Liver (tissue), 9 donors: ENCODE data around the gene FZR1. TPM values are rescaled to one million over a fixed set of nuclear protein-coding genes. Genes with fewer than 3 reads are reported as not detected.

ENCODE experiments used
- DNase-seq: peaks from one replicate; pipeline ENCODE4 v3.0.0-alpha.2; 2017; ENCODE audit warnings: low spot score
- H3K27ac ChIP-seq, 2 donors: one replicate each; pipeline ENCODE4 v1.7.0; 2013; ENCODE audit warnings: inconsistent platforms in 2 of 2, low read length in 2 of 2, control low read depth in 1 of 2, low read depth in 1 of 2, mild to moderate bottlenecking in 1 of 2
- H3K27me3 ChIP-seq, 4 donors: one replicate each; pipeline versions ENCODE4 v1.6.1 to v1.7.0; 2013; ENCODE audit warnings: low read length in 3 of 4, inconsistent platforms in 1 of 4, mild to moderate bottlenecking in 1 of 4, moderate library complexity in 1 of 4; ENCODE audit not compliant: control insufficient read depth in 4 of 4, insufficient read depth in 4 of 4
- H3K36me3 ChIP-seq, 4 donors: one replicate each; pipeline versions ENCODE4 v1.6.1 to v1.7.0; 2013; ENCODE audit warnings: low read length in 3 of 4, mild to moderate bottlenecking in 3 of 4, low read depth in 1 of 4, moderate library complexity in 1 of 4; ENCODE audit not compliant: control insufficient read depth in 4 of 4, insufficient read depth in 3 of 4
- H3K4me1 ChIP-seq, 4 donors: one replicate each; pipeline versions ENCODE4 v1.6.1 to v1.7.0; 2013; ENCODE audit warnings: low read length in 3 of 4, mild to moderate bottlenecking in 3 of 4, moderate library complexity in 1 of 4; ENCODE audit not compliant: control insufficient read depth in 4 of 4, insufficient read depth in 4 of 4
- H3K4me3 ChIP-seq, 3 donors: one replicate each; pipeline versions ENCODE4 v1.6.1 to v1.7.0; 2013; ENCODE audit warnings: low read length in 3 of 3, control low read depth in 1 of 3, low read depth in 1 of 3, mild to moderate bottlenecking in 1 of 3
- H3K9ac ChIP-seq, 2 donors: one replicate each; pipeline ENCODE4 v1.7.0; 2013; ENCODE audit warnings: low read length in 2 of 2, mild to moderate bottlenecking in 2 of 2, moderate library complexity in 2 of 2, control low read depth in 1 of 2, low read depth in 1 of 2
- H3K9me3 ChIP-seq, 4 donors: one replicate each; pipeline versions ENCODE4 v1.6.1 to v1.7.0; 2013; ENCODE audit warnings: low read length in 3 of 4; ENCODE audit not compliant: control insufficient read depth in 4 of 4
- EGR1 ChIP-seq, 2 donors: IDR thresholded peaks; 2 replicates each; pipeline ENCODE4 v1.6.1; 2016 to 2018; ENCODE audit warnings: antibody characterized with exemption in 2 of 2, low read depth in 2 of 2
- GABPA ChIP-seq, 2 donors: IDR thresholded peaks in 1 of 2; conservative IDR thresholded peaks in 1 of 2; 2 replicates each; pipeline ENCODE4 v1.6.1; 2016; ENCODE audit warnings: antibody characterized with exemption in 2 of 2, mild to moderate bottlenecking in 1 of 2, moderate library complexity in 1 of 2
- HNF4A ChIP-seq, 2 donors: conservative IDR thresholded peaks; 2 replicates each; pipeline ENCODE4 v1.6.1; 2016; ENCODE audit warnings: antibody characterized with exemption in 2 of 2, mild to moderate bottlenecking in 2 of 2
- HNF4G ChIP-seq: IDR thresholded peaks from 2 replicates; pipeline ENCODE4 v1.6.1; 2016; ENCODE audit warnings: antibody characterized with exemption
- JUND ChIP-seq, 2 donors: IDR thresholded peaks; 2 replicates each; pipeline ENCODE4 v1.6.1; 2016; ENCODE audit warnings: antibody characterized with exemption in 2 of 2
- NR2F2 ChIP-seq: IDR thresholded peaks from 2 replicates; pipeline ENCODE4 v1.6.1; 2016; ENCODE audit warnings: antibody characterized with exemption
- RAD21 ChIP-seq, 2 donors: IDR thresholded peaks; 2 replicates each; pipeline ENCODE4 v1.6.1; 2016; ENCODE audit warnings: antibody characterized with exemption in 2 of 2, mild to moderate bottlenecking in 2 of 2
- RXRA ChIP-seq, 2 donors: IDR thresholded peaks; 2 replicates each; pipeline ENCODE4 v1.6.1; 2017 to 2018; ENCODE audit warnings: antibody characterized with exemption in 2 of 2, mild to moderate bottlenecking in 1 of 2
- SP1 ChIP-seq: IDR thresholded peaks from 2 replicates; pipeline ENCODE4 v1.6.1; 2018; ENCODE audit warnings: antibody characterized with exemption, mild to moderate bottlenecking
- TAF1 ChIP-seq: conservative IDR thresholded peaks from 2 replicates; pipeline ENCODE4 v1.6.1; 2016; ENCODE audit warnings: antibody characterized with exemption, mild to moderate bottlenecking
- YY1 ChIP-seq: IDR thresholded peaks from 2 replicates; pipeline ENCODE4 v1.6.1; 2016; ENCODE audit warnings: antibody characterized with exemption, mild to moderate bottlenecking
- WGBS: extraction: QIAGEN DNeasy Blood & Tissue Kit; methylation state at CpG from one replicate; pipeline ENCODE4 v1.1.7; 2013; 5-methylcytosine and 5-hydroxymethylcytosine counted together
- polyA plus RNA-seq, 2 donors: library from polyadenylated mRNA; stranded (reverse) in 1 of 2; unstranded in 1 of 2; fragments of 200-250 nt in 1 of 2; fragments of >200 nt in 1 of 2; fragmentation: Nextera tagmentation in 1 of 2; extraction: Ambion mirVana in 1 of 2; gene quantifications; one replicate each; pipeline versions ENCODE4 v1.2.1 to v1.2.3, GENCODE V29; 2013 to 2015
- total RNA-seq, 2 donors: library from RNA; depleted of rRNA; stranded (reverse); fragments of >200 nt; gene quantifications; one replicate each; pipeline ENCODE4 v1.2.3, GENCODE V29; 2014
- TF ChIP-seq, protein P1 (sequence below): fragments of 150-350 bp; IDR thresholded peaks from 2 replicates; pipeline ENCODE4 v1.5.1; 2017; ENCODE audit warnings: improper control_type of control experiment, low read depth, low read length; ENCODE audit not compliant: missing input control
- TF ChIP-seq, protein P2 (sequence below): IDR thresholded peaks from 2 replicates; pipeline ENCODE4 v1.6.1; 2016; ENCODE audit warnings: antibody characterized with exemption, mild to moderate bottlenecking
- TF ChIP-seq, protein P3 (sequence below): IDR thresholded peaks from 2 replicates; pipeline ENCODE4 v1.6.1; 2016; ENCODE audit warnings: antibody characterized with exemption
- TF ChIP-seq, protein P4 (sequence below): IDR thresholded peaks from 2 replicates; pipeline ENCODE4 v1.6.1; 2016; ENCODE audit warnings: antibody characterized with exemption
- donor health status: healthy.
- donor health status: healthy.
- donor health status: healthy.
- donor health status: healthy.
- donor health status: healthy.

The FZR1 gene
- total and polyA plus RNA-seq, 4 donors, result 17.0 to 27.3 (median 20.3) TPM

DNA sequence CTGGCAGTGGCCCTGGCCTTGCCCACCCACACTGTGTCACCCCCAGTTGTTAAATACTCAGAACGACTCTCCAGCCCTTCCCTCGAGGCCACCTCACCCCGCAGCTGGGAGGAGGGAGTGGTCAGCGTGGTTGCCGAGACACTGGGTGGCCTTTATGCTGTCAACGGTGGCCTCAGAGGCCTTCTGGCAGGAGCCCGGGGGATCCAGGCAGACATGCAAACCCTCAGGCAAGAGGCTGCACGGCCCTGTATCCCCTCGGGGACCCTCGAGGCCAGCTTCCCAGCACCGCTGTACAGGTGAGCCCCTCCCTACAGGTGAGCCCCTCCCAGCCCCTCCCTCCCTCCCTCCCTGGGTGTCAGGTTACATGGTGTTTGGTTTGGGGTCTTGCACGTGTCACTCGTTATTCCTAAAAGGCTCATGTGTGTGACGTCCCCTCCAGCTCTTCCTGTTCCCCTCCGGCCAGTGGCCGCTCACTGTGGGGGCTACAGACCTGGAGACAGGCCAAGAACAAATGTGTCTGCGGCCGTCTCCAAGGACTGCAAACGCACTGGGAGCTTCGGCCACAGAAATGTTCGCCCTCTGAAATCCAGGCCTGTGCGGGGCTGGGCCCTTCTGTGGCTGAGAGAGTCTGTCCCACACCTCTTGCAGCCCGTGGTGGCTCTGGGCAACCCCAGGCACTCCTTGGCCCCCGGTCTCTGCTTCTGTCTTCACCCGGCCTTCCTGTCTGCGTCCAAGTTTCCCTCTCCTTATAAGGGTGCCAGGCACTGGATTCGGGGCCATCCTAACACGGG, 33.0 kb downstream of the FZR1 start, which contains the start of gene TEKTIP1:
Gene TEKTIP1 (plus strand): TSS at position 210 of the 791 bp plus-strand sequence. CDS start 4 bp downstream, at position 214.
- Histone ChIP-seq H3K9ac (no peak within 1 kb of the TSS), H3K9me3 (no peaks in the 10 kb centered on the region), H3K27ac (no peak within 1 kb of the TSS), H3K27me3 (no peaks in the 10 kb centered on the region), H3K4me1 (no peaks in the 10 kb centered on the region), H3K4me3 (no peak within 1 kb of the TSS), H3K36me3 (peaks cover 4 to 29% (median 9%) of the 10 kb centered on the region in 4 donors)
- TF ChIP-seq JUND (IDR thresholded peaks at IDR 0.05) (no peak), TAF1 (no peak), RAD21 (IDR thresholded peaks at IDR 0.05) (no peak), GABPA (IDR thresholded peaks at IDR 0.05 in 1 of 2, conservative IDR thresholded peaks at IDR 0.05 in 1 of 2) (no peak), HNF4A (conservative IDR thresholded peaks at IDR 0.05) (no peak), YY1 (no peak), HNF4G (no peak), RXRA (IDR thresholded peaks at IDR 0.05) (no peak), EGR1 (IDR thresholded peaks at IDR 0.05; ENCODE audit: low read depth in 2 of 2) (no peak), NR2F2 (no peak), SP1 (no peak)
- TF ChIP-seq, protein P1, sequence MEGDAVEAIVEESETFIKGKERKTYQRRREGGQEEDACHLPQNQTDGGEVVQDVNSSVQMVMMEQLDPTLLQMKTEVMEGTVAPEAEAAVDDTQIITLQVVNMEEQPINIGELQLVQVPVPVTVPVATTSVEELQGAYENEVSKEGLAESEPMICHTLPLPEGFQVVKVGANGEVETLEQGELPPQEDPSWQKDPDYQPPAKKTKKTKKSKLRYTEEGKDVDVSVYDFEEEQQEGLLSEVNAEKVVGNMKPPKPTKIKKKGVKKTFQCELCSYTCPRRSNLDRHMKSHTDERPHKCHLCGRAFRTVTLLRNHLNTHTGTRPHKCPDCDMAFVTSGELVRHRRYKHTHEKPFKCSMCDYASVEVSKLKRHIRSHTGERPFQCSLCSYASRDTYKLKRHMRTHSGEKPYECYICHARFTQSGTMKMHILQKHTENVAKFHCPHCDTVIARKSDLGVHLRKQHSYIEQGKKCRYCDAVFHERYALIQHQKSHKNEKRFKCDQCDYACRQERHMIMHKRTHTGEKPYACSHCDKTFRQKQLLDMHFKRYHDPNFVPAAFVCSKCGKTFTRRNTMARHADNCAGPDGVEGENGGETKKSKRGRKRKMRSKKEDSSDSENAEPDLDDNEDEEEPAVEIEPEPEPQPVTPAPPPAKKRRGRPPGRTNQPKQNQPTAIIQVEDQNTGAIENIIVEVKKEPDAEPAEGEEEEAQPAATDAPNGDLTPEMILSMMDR, result no peak
- TF ChIP-seq, protein P2, sequence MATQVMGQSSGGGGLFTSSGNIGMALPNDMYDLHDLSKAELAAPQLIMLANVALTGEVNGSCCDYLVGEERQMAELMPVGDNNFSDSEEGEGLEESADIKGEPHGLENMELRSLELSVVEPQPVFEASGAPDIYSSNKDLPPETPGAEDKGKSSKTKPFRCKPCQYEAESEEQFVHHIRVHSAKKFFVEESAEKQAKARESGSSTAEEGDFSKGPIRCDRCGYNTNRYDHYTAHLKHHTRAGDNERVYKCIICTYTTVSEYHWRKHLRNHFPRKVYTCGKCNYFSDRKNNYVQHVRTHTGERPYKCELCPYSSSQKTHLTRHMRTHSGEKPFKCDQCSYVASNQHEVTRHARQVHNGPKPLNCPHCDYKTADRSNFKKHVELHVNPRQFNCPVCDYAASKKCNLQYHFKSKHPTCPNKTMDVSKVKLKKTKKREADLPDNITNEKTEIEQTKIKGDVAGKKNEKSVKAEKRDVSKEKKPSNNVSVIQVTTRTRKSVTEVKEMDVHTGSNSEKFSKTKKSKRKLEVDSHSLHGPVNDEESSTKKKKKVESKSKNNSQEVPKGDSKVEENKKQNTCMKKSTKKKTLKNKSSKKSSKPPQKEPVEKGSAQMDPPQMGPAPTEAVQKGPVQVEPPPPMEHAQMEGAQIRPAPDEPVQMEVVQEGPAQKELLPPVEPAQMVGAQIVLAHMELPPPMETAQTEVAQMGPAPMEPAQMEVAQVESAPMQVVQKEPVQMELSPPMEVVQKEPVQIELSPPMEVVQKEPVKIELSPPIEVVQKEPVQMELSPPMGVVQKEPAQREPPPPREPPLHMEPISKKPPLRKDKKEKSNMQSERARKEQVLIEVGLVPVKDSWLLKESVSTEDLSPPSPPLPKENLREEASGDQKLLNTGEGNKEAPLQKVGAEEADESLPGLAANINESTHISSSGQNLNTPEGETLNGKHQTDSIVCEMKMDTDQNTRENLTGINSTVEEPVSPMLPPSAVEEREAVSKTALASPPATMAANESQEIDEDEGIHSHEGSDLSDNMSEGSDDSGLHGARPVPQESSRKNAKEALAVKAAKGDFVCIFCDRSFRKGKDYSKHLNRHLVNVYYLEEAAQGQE, result no peak
- TF ChIP-seq, protein P3, sequence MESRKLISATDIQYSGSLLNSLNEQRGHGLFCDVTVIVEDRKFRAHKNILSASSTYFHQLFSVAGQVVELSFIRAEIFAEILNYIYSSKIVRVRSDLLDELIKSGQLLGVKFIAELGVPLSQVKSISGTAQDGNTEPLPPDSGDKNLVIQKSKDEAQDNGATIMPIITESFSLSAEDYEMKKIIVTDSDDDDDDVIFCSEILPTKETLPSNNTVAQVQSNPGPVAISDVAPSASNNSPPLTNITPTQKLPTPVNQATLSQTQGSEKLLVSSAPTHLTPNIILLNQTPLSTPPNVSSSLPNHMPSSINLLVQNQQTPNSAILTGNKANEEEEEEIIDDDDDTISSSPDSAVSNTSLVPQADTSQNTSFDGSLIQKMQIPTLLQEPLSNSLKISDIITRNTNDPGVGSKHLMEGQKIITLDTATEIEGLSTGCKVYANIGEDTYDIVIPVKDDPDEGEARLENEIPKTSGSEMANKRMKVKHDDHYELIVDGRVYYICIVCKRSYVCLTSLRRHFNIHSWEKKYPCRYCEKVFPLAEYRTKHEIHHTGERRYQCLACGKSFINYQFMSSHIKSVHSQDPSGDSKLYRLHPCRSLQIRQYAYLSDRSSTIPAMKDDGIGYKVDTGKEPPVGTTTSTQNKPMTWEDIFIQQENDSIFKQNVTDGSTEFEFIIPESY, result no peak
- TF ChIP-seq, protein P4, sequence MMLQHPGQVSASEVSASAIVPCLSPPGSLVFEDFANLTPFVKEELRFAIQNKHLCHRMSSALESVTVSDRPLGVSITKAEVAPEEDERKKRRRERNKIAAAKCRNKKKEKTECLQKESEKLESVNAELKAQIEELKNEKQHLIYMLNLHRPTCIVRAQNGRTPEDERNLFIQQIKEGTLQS, result no peak
- WGBS, result 77% methylated on average over 28 of the region's 28 CpGs
- DNase-seq, result no peak
